Pancreas (tissue), 10 donors: Measurements from ENCODE around the gene PNMT. TPM values are rescaled to one million over a fixed set of nuclear protein-coding genes. Genes with fewer than 3 reads are reported as not detected.

Source experiments
- ATAC-seq, 4 donors: fragments of 200-7000 bp; cut with Tn5 transposase; one replicate each; pipeline versions ENCODE4 v1.8.0 to v1.9.1; 2020; ENCODE audit warnings: mild to moderate bottlenecking in 4 of 4, moderate library complexity in 4 of 4
- DNase-seq, 6 donors: peaks; one replicate each; pipeline ENCODE4 v3.0.0-alpha.2; 2020
- FAIRE-seq: peaks from 2 replicates; lab custom pipeline; 2012; peaks lifted over from hg19 to GRCh38; lab: Jason Lieb, UNC
- H3K27ac ChIP-seq, 4 donors: fragments of 200-600 bp; sonication (generic); 1 replicate in 3 of 4; 2 replicates in 1 of 4; pipeline versions ENCODE4 v1.5.0 to v1.8.0; 2020
- H3K27me3 ChIP-seq, 4 donors: fragments of 200-600 bp; one replicate each; pipeline ENCODE4 v1.8.0; 2021
- H3K36me3 ChIP-seq, 3 donors: fragments of 200-600 bp; sonication (generic) in 1 of 3; one replicate each; pipeline versions ENCODE4 v1.5.0 to v1.8.0; 2020 to 2021
- H3K4me1 ChIP-seq, 3 donors: fragments of 200-600 bp; one replicate each; pipeline ENCODE4 v1.8.0; 2021
- H3K4me3 ChIP-seq, 4 donors: fragments of 200-600 bp; sonication (generic) in 2 of 4; one replicate each; pipeline versions ENCODE4 v1.5.0 to v1.8.0; 2020 to 2021
- H3K9me3 ChIP-seq, 4 donors: fragments of 200-600 bp; one replicate each; pipeline ENCODE4 v1.8.0; 2021
- CTCF ChIP-seq, 4 donors: fragments of 200-600 bp; sonication (generic) in 3 of 4; IDR thresholded peaks; one replicate each; pipeline versions ENCODE4 v1.5.0 to v1.8.0; 2021; ENCODE audit warnings: antibody characterized with exemption in 4 of 4
- WGBS, 2 donors: extraction: QIAGEN DNeasy Blood & Tissue Kit; methylation state at CpG; one replicate each; pipeline ENCODE4 v1.1.7; 2013; 5-methylcytosine and 5-hydroxymethylcytosine counted together
- intact Hi-C, 3 donors: fragments of 100-400 bp; cut with DNase I; formaldehyde crosslinking; loops; one replicate each; pipeline versions ENCODE4 v1.11.1 to v1.14.2; 2022
- polyA plus RNA-seq, 2 donors: library from polyadenylated mRNA; stranded (reverse); fragments of 200-250 nt; gene quantifications; one replicate each; pipeline ENCODE4 v1.2.3, GENCODE V29; 2013
- total RNA-seq, 6 donors: library from RNA; stranded (reverse); fragmentation: NEBNext Ultra II Directional in 4 of 6; extraction: Animal tissue kit (Norgen Biotek cat#: 25700) in 4 of 6; gene quantifications; one replicate each; pipeline versions ENCODE4 v1.2.1 to v1.2.4, GENCODE V29; 2021 to 2023
- donor health status: healthy with polysubstance abuse.
- donor health status: DM: no; HTN: no; CAD: no; lungs with moderate emphysema.
- donor health status: DM: no; HTN: no; CAD: no.
- donor health status: control.
- donor health status: control.
- donor health status: Bipolar disorder and iron deficiency.
- donor health status: DM: yes; HTN: yes; CAD: no.
- donor health status: DM: no; HTN: no; CAD: no.
- donor health status: DM: no; HTN: no; CAD: no.
- donor health status: DM: yes; HTN: yes; CAD: no.

PNMT gene
- total and polyA plus RNA-seq, 8 donors, result 0.16 to 11.7 (median 0.64) TPM; not detected in 3

- Histone ChIP-seq H3K36me3 (peaks cover 0 to 4% (median 0%) of the 10 kb centered on the region in 3 donors), H3K9me3 (no peaks in the 10 kb centered on the region), H3K4me3 (no peak overlapping the region), H3K4me1 (peaks cover 0 to 8% (median 5%) of the 10 kb centered on the region in 3 donors), H3K27me3 (no peaks in the 10 kb centered on the region), H3K27ac (no peak overlapping the region)
- WGBS, 2 donors, result 83 to 87% methylated on average over 12 of the region's 12 CpGs
- ATAC-seq (no peak), FAIRE-seq (no peak), DNase-seq (peak in 1 of 6 donors; percentile 26)
- TF ChIP-seq CTCF (IDR thresholded peaks at IDR 0.05), result no peak
- intact Hi-C loops, result no loop called here
Observed at GRCh38 chr17:39679521-39680192, 11.4 kb downstream of the PNMT start.

GRCh38 chr17:39683295-39683939 lies 15.2 kb downstream of the PNMT start:
- Histone ChIP-seq H3K9me3 (no peaks in the 10 kb centered on the region), H3K27me3 (no peaks in the 10 kb centered on the region), H3K4me3 (no peak overlapping the region), H3K4me1 (peaks cover 0 to 2% (median under 1%) of the 10 kb centered on the region in 3 donors), H3K27ac (no peak overlapping the region), H3K36me3 (peaks cover 0 to 4% (median 0%) of the 10 kb centered on the region in 3 donors)
- DNase-seq, result peak in 1 of 6 donors; percentile 16
- FAIRE-seq, result no peak
- intact Hi-C loops, result no loop called here
- TF ChIP-seq CTCF (IDR thresholded peaks at IDR 0.05), result no peak
- no peak for ATAC-seq
- WGBS, 2 donors, result 82 to 88% methylated on average over 9 of the region's 9 CpGs

GRCh38 chr17:39684369-39685192 lies 16.3 kb downstream of the PNMT start:
- no peak overlapping the region for H3K27ac ChIP-seq
- H3K4me1 ChIP-seq, result peaks cover 0 to 7% (median 5%) of the 10 kb centered on the region in 3 donors

GRCh38 chr17:39687101-39687545 lies 18.9 kb downstream of the PNMT start:
- DNase-seq (no peak), ATAC-seq (peak in 2 of 4 donors; percentile 10 to 11), FAIRE-seq (no peak)
- peaks cover 0 to 7% (median 5%) of the 10 kb centered on the region in 3 donors for H3K4me1 ChIP-seq
- WGBS, 2 donors, result 12 to 18% methylated on average over 6 of the region's 6 CpGs
- H3K4me3 ChIP-seq, result peak overlapping the region; percentile 42 to 73 (median 57)
- peaks cover 0 to 4% (median 0%) of the 10 kb centered on the region in 3 donors for H3K36me3 ChIP-seq
- H3K9me3 ChIP-seq, result no peaks in the 10 kb centered on the region
- peak overlapping the region in 3 of 4 donors; percentile 71 to 94 (median 90) for H3K27ac ChIP-seq
- intact Hi-C loops, result no loop called here
- TF ChIP-seq CTCF (IDR thresholded peaks at IDR 0.05), result no peak
- no peaks in the 10 kb centered on the region for H3K27me3 ChIP-seq

More at GRCh38 chr17:39684369-39685192, 16.3 kb downstream of the PNMT start:
- ATAC-seq (no peak), DNase-seq (peak in 2 of 6 donors; percentile 13 to 45), FAIRE-seq (no peak)
- H3K4me3 ChIP-seq, result no peak overlapping the region
- intact Hi-C loops, result no loop called here
- WGBS, 2 donors, result 87 to 94% methylated on average over 12 of the region's 12 CpGs
- H3K9me3 ChIP-seq, result no peaks in the 10 kb centered on the region
- TF ChIP-seq CTCF (IDR thresholded peaks at IDR 0.05), result no peak
- peaks cover 0 to 4% (median 0%) of the 10 kb centered on the region in 3 donors for H3K36me3 ChIP-seq
- no peaks in the 10 kb centered on the region for H3K27me3 ChIP-seq
